OCI-M1 (cell line): Measurements from ENCODE around the gene SFMBT1.
A peak's percentile ranks its signal among the peaks of the same experiment; 100 is the strongest.

Experiments
- DNase-seq: peaks from one replicate; lab custom pipeline; 2025; lab: John Stamatoyannopoulos, UW

SFMBT1 gene

DNA sequence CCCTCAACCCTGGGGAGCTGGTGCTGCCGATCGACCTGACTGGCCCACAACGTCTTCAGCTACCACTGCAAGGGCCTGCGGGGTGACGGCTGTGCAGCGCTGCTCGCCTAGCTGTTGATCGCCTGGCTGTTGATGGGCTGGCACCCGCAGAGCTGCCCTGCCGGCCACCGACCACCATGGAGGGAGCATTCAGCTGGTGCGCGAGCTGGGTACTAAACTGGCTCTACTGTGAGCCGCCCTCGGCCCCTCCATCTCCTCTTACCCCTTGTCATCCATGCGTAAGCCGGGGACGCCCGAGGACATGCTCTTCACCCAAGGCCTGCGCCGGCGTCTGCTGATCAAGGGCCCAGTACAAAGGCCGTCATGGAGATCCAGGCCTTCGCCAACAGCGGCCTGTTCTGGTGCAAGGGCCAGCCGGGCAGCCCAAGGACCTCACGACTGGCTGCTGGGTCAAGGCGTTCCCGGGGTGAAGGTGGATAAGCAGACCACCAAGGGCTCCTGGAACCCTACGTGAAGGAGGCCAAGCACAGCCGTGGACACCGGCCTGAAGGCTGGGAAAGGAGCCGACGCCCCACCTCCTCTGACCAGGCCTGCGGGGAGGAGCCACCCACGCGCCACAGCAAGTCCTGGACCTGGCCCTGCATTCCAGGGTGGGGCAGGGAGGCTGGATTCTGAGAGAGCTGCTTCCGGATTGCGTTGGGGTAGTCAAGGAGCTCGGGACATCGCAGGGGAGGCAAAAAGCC is 46.9 kb downstream of the SFMBT1 start:
- DNase-seq: no peak

DNA sequence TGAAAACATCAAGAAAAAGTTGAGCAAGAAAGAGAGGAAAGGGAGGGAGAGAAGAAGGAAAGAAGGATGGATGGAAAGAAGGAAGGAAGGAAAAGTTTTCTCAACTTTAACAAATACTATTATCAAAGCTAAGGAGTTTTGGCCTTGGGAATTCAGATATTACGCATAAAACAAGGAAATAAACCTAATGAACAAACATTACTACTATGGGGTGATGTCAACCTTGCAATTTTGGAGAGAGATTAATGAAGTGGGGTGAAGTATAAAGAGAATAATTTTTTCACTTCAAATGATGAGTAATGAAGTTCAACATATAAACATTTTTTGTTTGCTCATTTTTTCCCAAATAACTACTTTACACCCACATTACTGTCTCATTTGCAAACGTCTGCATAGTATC is 55.2 kb downstream of the SFMBT1 start:
- DNase-seq: no peak

DNA sequence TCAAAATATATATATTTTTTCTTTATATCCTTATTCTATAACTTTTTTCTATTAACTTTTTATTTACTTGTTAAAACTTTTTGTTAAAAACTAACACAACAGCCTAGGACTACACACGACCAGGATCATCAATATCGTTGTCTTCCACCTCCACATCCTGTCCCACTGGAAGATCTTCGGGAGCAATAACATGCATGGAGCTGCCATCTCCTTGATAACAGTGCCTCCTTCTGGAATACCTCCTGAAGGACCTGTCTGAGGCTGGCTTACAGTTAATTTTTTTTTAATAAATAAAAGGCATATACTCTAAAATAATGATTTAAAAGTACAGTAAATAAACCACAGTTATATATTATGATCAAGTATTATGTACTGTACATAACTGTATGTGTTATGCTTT is 58.9 kb downstream of the SFMBT1 start:
- peak; percentile 66 for DNase-seq

DNA sequence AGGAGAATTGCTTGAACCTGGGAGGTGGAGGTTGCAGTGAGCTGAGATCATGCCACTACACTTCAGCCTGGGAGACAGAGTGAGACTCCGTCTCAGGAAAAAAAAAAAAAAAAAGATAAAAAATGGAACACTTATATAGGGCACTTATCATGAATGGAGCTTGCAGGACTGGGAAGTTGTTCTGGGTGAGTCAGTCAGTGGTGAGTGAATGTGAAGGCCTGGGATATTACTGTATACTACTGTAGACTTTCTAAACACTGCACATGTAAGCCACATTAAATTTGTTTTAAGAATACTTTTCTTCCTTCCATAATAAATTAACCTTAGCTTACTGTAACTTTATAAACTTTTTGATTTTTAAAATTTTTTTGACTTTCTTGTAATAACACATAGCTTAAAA is 59.8 kb downstream of the SFMBT1 start:
- DNase-seq: no peak

DNA sequence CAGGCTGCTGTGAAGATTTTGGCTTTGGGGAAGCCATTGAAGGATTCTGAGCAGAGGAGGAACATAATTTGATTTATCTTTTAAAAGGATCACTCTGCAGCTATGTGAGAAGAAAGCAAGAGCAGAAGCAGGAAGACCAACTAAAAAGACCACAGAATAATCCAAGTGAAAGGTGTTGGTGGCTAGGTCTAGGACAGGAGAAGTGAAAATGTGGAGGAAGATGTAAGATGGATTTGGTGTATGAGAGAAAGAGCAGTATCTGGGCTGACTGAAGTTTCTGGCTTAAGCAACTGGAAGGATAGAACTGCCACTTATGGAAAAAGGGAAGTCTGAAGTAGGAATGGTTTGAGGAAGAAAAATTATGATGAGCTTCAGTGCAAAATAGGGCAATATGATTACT is 62.0 kb downstream of the SFMBT1 start:
- DNase-seq: no peak

DNA sequence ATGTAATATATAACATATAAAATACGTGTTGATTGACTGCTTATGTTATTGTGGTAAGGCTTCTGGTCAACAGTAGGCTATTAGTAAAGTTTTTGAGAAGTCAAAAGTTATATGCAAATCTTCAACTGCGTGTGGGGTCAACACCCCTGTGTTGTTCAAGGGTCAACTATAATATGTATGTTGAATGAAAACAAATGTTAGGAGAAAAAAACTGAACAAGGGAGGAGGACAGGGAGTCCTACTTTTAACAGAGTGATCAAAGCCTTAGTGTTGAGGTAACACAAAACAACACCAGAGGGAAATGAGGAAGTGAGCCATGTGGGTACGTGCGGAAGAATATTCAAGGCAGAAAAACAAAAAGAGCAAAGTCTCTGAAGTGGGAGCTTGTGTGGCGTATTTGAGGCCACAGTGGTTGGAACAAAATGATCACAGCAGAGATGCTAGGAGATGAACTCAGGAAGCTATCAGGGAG is 62.5 kb downstream of the SFMBT1 start:
- DNase-seq: peak; percentile 83

DNA sequence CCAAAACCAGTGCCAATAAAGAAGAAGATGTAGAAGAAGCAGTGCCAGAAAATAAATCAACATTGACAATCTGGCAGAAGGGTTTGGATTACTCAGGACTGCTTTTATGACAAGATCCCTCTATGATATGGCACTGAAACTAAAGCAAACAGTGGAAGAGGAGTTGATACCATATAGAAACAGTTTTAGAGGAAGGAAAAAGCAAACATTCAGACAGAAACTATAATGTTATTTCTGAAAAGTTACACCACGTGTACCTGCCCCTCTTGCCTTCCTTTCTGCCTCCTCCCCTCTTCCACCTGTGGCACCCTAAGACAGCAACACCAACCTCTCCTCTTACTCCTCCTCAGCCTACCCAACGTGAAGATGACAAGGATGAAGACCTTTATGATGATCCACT is 63.0 kb downstream of the SFMBT1 start:
- no peak for DNase-seq

DNA sequence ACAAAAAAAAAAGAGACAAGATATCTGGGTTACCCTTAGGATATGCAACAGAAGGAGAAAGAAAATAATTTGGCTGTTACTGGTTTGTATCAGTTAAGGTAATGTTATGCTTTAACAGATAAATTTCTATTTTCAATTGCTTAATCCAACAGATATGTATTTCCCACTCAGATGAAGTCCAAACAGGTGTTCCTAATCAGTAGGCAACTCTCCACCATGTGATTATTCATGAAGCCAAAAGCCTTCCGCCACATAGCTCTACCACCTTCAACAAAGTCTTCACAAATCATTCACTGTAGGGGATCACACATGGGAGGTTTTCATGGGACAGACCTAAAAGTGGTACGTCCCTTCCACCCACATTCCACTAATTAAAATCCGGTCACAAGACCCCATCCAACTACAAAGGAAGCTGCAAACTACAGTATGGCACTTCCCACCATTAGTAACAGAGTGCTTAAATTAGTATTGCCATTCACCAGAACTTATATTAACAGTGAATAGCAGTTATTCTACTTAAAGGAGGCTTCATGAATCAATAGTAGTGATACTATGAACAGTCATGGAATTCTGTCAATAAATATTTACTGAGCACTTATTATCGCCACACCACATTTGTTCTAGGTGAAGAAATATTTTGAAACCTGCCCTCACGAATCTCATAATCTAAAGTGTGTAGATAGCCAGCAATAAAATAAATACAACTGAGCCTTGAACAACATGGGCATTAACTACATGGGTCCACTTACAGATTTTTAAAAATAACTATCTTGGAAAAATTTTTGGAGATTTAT is 66.5 kb downstream of the SFMBT1 start:
- DNase-seq: no peak

DNA sequence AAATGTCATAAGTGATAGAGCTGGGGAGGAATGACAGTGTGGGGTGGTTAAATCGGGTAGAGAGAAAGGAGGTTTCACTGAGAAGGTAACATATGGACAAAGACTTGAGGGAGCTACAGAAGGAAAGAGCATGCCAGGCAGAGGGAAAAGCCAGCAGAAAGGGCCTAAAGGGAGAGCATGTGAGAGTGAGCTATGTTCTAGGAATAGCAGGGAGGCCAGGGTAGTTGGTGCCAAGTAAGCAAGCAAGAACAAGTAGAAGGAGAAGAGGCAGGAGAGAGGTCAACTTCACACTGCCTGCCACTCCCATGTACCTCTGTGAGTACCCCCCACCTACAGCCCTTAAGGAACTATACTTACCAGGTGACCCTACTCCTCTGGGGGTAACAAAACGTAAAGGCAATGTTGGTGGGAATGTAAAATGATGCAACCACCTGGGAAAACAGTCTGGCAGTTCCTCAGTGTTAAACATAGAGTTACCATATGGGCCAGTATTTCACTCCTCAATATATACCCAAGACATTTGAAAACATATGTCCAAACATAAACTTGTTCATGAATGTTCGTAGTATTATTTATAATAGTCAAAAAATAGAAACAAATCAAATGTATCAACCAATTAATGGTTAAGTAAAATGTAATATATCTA is 67.6 kb downstream of the SFMBT1 start:
- no peak for DNase-seq

DNA sequence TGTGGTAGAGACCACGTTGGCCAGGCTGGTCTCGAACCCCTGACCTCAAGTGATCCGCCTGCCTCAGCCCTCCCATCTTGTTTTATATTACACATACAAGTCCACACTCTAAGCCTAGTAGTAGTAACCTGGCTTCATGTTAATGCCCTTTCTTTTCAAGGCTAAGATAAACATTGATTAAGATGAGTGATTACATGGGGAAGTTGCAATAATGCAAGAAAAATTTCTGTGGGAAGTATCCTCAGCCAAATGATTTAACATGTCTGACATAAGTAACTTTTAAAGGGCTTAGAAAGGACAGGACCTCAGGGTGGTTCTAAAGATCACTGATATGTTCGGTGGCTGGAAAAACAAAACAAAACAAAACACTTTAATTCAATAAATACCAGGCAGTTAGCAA is 72.1 kb downstream of the SFMBT1 start:
- DNase-seq: no peak

DNA sequence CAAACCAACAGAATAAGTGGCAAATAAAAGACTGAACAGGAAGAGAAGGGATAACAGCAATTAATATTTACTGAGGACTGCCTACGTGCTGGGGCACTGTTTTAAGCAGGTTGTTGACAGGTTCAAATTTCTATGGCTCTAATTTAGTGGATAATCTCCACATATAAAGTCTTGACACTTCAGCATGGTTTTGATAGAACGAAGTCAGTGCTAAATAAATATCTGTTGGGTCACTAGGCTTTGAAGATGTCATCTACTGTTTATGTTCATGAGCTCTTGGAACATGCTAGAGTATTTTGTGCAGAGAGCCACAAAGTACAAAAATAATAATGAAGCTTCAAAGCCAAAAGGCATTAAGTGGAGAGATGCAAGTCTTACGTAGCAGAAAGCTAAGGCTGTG is 74.0 kb downstream of the SFMBT1 start:
- no peak for DNase-seq

DNA sequence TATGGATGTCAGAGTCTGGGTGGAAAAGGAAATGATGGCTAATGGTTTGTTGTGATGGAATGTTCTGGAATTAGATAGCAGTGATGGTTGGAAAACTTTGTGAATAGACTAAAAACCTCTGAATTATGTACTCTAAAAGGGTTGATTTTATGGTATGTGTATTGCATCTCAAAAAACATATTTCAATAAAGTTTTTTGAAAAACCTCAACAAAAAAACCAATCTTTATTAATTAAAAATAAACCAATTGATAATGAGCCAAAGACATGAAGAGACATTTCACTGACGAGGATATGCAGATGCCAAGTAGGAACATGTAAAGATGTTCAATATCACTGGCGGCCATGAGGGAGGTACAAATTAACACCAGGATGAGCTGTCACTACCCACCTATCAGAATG is 78.5 kb downstream of the SFMBT1 start:
- no peak for DNase-seq

DNA sequence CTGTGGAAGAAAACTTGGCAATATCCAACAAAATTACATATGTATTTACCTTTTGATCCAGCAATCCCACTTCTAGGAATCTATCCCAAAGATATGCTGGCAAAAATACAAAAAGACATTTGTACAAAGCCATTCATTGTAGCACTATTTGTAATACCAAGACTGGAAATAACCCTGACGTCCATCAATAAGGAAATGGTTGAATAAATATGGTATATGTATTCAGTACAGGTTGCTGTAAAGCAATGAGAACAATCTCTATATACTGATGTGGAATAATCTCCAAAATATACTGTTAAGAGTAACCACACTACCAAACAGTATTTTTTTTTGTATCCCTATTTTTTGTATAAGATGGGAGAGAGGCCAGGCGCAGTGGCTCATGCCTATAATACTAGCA is 83.7 kb downstream of the SFMBT1 start:
- no peak for DNase-seq

DNA sequence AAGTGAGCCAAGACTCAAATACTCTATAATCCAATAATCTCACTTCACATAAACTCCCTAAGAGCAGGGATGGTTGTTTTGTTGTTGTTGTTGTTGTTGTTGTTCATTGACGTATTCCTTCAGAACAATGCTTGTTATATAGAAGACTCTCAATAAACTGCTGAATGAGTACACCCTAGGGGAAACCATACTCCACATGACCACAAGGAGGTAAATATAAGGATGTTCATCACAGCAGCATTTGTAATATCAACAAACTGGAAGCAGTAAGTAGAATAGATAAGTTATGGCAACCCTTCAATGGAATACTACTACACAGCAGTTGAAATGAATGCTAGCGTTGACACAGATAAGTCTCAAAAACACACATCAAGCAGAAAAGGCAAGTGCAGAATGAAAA is 86.1 kb downstream of the SFMBT1 start:
- DNase-seq: no peak

DNA sequence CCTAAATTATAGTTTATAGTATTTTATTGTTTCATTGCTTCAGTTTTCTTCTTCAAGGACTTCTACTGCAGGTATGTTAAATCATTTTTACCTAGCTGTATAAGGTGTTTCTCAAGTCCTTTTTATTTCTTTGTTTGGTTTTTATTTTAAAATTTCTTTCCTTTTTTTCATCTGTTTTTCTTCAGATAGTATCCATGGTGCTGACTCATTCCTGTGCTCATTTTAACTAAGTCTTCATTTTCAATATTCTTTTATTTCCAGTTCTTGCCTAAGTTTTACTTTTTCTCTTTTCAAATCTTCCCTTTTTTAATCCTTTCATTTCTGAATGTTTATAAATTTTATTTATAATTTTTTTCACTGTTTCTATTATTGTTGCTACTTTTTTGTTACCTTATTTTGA is 106.3 kb downstream of the SFMBT1 start:
- no peak for DNase-seq

DNA sequence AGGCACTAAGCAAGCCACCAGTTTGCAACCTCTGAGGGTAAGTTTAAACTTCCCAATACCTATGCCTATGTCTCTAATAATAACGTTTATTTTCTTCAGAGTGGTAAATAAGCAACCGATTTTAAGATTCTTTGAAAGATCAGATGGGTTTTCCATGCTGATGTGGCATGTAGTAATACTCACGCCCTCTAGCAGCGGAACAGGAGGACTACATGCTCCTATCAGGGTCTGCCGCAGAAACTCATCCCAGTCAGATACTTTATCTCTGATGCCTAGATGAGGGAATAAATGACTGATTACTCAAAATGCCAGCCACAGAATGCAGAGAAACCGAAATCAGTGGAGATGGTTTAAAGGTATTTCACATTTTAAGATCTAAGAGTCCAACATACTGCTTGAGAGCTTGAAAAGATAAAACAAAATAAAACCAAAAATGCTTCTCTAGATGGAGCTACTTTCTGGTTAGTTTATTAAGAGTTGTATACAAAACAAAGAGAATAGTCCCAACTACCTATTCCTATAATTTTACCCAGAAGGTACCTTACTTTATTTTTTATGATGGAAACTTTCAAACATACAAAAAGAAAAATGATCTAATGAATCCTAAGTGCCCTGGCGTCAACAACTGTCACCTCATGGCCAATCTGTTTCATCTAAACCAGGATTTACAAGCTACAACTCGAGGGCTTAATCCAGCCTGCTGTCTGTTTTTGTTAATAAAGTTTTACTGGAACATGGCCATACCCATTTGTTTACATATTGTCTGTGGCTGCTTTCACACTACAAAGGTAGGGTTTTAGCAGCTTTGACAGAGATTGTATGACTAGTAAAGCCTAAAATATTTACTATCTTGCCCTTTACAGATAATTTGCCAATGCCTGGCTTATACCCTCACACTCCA is 111.0 kb downstream of the SFMBT1 start:
- peak; percentile 83 for DNase-seq

DNA sequence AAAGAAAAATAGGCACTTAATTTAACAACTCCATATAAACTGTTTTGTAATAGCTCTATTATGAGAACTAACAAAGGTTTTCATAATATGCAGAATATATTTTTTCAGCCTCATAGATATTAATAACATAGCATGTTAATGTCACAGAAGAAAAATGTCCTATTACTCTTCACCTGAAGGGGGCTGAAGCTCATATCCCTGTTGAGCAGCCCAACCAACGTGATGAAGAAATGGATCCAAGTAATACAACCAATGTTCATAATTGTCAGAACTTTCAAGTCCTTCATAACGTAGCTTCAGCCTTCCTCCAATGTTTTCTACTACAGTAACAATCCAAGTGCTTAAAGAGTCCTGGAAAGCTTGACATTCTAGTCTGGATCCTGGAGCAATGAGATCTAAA is 114.0 kb downstream of the SFMBT1 start:
- no peak for DNase-seq

DNA sequence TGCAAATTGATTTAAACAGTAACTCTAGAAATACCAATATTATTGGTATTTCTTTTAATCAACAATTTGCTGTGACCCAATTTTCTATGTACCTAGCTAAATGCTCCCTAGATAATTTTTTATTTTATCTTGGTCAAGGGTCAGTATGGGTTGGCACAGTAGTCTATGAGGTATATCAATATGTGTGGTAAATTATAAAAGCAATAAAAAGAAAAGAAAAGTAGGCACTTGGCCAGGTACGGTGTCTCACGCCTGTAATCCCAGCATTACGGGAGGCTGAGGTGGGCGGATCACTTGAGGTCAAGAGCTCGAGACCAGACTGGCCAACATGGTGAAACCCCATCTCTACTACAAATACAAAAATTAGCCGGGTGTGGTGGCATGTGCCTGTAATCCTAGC is 114.5 kb downstream of the SFMBT1 start:
- no peak for DNase-seq

DNA sequence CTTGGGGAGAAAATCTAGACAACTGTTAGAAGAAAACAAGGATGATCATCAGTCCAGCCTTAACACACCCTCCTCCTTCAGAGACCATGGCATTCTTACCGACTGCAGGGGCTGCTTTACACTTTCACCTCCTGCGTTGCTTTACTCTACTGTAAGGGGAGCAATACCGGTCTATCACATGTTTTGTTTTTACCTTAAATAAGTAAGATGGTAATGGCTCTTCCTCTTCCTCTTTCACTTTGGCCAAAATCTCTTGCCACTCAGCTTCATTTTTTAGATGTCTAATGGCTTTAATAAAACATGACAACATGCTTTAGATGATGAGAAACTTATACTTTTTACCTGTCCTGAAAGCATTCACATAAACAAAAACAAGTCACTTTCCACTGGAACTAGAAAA is 115.1 kb downstream of the SFMBT1 start:
- no peak for DNase-seq

DNA sequence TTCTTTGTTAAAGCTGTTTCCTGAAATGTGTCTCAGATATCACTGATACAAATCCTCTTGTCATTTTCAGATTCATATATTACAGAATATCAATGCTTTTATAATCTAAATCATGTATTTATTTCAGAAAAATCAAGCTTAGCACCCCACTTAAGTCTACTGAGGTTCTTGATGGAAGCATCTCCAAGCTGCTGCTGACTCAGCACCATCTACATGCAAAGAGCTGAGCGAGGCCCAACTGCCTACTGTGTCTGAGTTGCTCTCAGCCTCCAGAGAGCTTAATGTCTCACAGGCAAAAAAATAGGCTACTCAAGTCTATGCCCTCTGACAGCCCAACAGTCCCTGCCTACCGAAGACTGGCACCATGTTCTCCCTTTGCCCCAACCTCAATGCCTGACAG is 119.3 kb downstream of the SFMBT1 start:
- DNase-seq: no peak

DNA sequence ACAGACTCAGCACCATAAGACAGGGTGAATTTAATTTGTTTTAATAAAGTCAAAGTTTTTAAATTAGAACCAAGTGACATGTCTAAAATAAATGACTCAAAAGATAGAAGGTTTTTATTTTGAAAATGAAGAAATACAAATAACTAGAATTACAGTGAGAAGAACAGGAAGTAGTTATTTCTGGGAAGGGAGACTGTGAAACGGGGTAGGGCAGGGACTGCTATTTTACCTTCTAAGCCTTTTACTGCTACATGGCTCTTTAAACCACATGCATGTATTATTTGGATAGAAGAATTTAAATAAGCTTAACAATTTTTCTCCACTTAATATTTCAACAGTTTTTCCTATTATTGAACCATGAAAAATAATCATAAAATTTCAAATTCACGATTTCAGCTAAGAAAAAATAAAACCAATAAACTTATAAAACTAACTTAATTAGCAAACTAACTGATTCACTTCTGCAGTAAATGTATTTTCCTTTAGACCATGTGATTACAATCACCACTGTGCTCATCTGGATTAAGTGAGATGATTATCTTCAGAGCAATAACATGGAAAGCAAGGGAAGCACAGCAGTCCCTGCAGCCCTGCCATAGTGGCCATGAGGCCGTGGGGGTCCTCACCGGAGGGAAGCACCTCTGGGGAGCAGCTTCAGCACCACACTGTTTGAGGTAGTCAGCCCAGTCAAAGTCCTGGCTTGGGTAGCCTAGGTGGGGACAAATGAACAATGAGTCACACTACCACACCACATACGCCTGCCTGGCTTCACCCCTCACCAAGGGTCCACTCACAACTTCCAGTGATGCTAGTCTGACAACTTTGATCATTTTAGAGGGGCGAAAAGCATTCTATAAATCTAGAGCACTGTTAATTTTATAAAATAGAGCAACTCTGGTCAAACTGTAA is 120.2 kb downstream of the SFMBT1 start:
- peak; percentile 71 for DNase-seq
